ENCODE measurements around the gene SNX3. TPM values are rescaled to one million over a fixed set of nuclear protein-coding genes. Genes with fewer than 3 reads are reported as not detected.

The SNX3 gene
- total RNA-seq, 2 donors from 2014 or later: 88.7 to 108 TPM

GRCh38 chr6:108222504-108222903, 38.3 kb downstream of the SNX3 start:
- ATAC-seq: no peak
- intact Hi-C loops (cut with DNase I, micrococcal nuclease): no loop called here
- DNase-seq: no peak

DNA sequence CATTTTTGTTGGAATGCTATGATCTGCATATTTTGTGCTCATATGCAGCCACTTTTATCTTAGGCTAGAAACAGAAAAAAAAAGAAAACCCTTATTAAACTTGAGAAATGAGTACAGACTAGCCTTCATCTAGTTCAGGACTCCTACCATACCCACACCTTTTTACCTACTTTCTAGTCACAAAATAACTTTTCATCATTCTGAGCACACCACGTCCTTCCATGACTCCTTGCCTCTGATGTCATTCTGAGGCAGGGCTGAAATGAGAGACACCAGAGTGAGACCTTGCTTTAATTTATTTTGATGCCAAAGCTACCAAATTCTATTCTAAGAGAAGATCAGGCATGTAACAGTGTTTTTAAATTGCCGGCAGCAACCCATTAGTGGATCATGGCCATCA, 38.8 kb downstream of the SNX3 start:
- intact Hi-C loops (cut with DNase I, micrococcal nuclease): no loop called here
- ATAC-seq: no peak
- DNase-seq: no peak

GRCh38 chr6:108211671-108212070, 49.2 kb downstream of the SNX3 start:
- ATAC-seq: no peak
- DNase-seq: no peak
- intact Hi-C loops (cut with DNase I, micrococcal nuclease): no loop called here

DNA sequence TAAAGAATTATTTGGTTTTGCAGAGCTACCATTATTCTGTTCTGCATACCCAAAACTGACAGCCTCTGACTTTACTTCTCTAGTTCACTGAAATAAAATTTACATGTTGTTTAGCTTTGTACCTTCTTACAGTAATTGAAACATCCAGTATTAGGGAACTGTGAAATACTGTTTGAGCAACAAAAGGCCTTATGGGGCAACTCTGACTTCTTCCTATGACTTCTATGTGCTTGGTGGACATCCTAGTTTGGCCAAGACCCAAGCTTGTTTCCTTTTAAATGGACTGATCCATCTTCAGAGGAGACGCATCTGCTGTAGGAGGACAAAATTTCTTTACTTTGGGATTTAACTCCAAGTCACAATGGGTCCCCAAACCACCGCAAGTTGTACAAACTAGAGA, 50.3 kb downstream of the SNX3 start:
- no peak for ATAC-seq
- intact Hi-C loops (cut with DNase I, micrococcal nuclease): no loop called here
- no peak for DNase-seq

- intact Hi-C loops (cut with DNase I, micrococcal nuclease): no loop called here
- ATAC-seq (no peak), DNase-seq (no peak)
Observed at GRCh38 chr6:108209738-108210137, 51.1 kb downstream of the SNX3 start.

- ATAC-seq: no peak
- no peak for DNase-seq
- intact Hi-C loops (cut with DNase I, micrococcal nuclease): no loop called here
Observed at GRCh38 chr6:108207013-108207412, 53.8 kb downstream of the SNX3 start.

- intact Hi-C loops (cut with DNase I, micrococcal nuclease): no loop called here
- DNase-seq (no peak), ATAC-seq (no peak)
Observed at GRCh38 chr6:108203189-108204112, 57.4 kb downstream of the SNX3 start.

- DNase-seq (no peak), ATAC-seq (no peak)
- intact Hi-C loops (cut with DNase I, micrococcal nuclease): no loop called here
Observed at GRCh38 chr6:108200631-108201030, 60.2 kb downstream of the SNX3 start.

DNA sequence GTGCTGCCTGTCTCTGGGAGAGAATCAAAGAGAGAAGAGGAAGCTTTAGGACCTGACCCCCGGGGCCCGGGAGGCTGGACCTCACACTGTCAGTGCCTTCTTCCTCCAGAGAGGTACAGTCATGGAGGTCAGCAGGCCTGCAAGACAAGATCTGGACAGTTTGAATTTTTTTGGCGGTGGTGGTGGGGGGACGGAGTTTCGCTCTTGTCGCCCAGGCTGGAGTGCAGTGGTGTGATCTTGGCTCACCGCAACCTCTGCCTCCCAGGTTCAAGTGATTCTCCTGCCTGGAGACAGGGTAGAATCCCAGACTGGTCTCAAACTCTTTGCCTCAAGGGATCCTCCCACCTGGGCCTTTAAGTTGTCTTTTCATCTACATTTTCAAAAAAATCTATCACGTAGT, 60.7 kb downstream of the SNX3 start:
- intact Hi-C loops (cut with DNase I, micrococcal nuclease): no loop called here
- no peak for ATAC-seq
- DNase-seq: no peak

DNA sequence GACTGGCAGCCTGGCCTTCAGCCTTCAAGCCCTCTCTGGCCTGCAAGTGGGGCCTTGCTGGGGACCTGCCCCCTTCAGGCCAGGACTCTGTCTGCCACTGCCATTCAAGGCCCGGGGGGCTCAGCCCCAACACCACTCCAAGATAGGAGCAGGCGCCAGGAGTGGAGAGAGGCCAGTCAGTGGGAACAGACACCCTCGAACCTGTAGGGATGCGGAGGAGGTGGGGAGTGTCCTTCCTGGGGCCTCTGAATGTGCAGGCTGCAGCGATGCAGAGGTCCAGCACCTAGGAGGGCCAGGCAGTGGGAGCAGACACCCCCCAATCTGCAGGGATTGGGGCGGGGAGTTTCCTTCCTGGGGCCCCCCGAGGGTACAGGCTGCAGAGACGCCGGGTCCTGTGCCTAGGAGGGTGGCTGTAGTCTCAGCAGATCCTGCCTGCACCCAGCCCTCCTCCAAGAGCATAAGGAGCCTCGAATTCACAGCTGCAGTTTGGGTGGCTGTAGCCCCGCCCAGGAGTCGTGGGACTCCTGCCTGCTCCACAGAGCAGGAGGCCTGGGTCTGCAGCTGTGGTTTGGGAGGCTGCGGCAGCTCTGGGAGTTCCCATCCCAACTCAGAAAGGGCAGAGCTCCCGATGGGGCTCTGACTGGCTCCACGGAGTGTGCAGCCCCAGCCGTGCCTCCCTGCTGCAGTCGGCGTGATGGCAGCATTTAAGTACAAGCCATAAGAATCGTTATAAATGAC, 61.9 kb downstream of the SNX3 start:
- intact Hi-C loops (cut with DNase I, micrococcal nuclease): no loop called here
- ATAC-seq: no peak
- DNase-seq: no peak

DNA sequence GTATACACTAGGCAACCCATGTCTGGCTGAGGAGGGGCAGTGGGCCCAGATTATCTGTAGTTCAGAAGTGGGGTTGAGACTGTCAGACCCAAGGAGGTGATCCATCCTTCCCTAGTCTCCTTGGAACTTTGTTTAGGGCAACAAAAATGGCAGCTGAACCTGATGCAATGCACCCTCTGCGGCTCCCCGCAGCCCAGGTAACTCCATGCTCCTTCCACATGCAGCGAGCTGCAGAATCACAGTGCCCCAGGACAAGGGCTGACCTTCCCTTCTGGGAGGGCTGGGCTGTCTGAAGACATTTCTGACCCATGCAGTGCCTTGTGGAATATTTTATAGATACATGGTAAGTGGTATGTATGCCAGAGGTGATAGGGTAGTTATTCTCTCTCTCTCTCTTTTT, 65.6 kb downstream of the SNX3 start:
- intact Hi-C loops (cut with DNase I, micrococcal nuclease): no loop called here
- ATAC-seq (no peak), DNase-seq (no peak)

DNA sequence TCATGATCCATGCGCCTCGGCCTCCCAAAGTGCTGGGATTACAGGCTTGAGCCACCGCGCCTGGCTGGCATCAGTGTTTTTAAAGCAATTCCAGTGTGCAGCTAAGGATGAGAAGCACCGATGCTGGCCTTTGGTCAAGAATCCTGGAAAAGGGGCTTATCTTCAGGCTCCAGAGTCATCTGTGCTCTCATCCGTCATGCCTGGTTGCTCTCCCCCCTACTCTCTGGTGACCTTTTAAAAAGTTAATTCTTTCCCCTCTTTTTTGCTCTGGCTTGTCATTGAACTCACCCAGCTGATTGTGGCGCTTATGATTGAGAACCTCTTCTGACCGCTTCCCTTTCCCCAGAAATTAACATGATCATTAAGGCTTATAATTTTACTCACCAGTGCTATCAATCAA, 66.3 kb downstream of the SNX3 start:
- no peak for ATAC-seq

GRCh38 chr6:108193835-108194234, 67.0 kb downstream of the SNX3 start:
- DNase-seq: no peak
- intact Hi-C loops (cut with DNase I, micrococcal nuclease): no loop called here
- no peak for ATAC-seq

More for the DNA sequence above, 66.3 kb downstream of the SNX3 start:
- intact Hi-C loops (cut with DNase I, micrococcal nuclease): no loop called here
- no peak for DNase-seq

DNA sequence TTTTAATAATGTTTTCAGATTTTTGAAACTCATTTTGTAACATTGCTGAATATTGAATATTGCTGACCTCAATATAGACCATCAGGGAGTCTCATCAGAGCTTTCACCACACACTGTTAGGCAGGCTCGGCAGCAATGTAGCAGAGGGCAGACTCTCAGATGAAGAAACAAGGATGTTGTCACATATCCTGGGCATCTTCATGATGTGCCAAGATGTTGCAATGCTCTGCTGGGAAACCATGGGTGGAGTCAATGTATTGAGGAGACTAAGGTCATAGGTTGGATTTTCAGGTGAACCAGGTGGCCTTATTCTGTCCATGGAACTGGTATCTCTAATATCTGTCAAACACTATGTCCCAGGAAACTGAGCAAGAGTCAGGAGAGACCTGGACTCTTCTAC, 67.7 kb downstream of the SNX3 start:
- DNase-seq (no peak), ATAC-seq (no peak)
- intact Hi-C loops (cut with DNase I, micrococcal nuclease): no loop called here

- intact Hi-C loops (cut with DNase I, micrococcal nuclease): no loop called here
- DNase-seq (no peak), ATAC-seq (no peak)
Observed at GRCh38 chr6:108187519-108187918, 73.3 kb downstream of the SNX3 start.

DNA sequence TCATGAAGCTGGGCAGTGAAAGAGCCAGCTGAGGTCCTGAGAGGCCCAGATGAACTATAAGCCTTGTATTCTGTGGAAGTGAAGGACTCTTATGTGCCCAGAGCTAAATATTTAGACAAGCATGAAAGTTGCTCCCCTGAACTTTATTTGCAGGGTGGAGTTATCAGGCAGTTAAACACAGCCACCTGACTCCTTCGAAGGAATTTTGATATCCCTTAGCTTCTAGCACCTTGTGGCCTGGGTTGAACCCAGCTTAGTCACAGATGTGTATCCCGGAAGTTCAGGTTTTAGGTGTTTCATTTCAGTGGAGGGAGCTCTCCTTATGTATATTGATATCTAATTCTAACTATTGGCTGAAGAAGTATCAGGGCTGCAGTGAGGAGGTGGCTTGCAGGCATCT, 74.6 kb downstream of the SNX3 start:
- intact Hi-C loops (cut with DNase I, micrococcal nuclease): no loop called here
- peak in 1 of 2 donors; percentile 39 for DNase-seq
- peak; percentile 94 for ATAC-seq

DNA sequence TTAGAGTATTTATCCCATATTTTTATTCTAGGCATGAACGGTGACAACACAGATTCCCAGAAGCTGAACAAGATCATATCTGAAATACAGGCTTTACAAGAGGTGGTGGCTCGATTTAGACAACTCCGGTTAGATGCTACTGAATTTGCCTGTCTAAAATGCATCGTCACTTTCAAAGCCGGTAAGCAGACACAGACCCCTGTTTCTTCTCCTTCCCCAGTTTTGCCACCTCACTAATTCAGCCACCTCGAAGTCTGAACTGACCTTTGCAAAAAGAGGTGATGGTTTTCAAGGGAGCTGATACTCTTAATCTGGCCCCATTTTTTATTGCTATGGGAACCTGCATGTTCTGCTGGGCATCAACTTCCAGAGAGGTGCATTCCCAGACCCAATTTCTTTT, 80.1 kb downstream of the SNX3 start:
- ATAC-seq (no peak), DNase-seq (no peak)
- intact Hi-C loops (cut with DNase I, micrococcal nuclease): no loop called here

- intact Hi-C loops (cut with DNase I, micrococcal nuclease): no loop called here
- no peak for DNase-seq
Observed at GRCh38 chr6:108180266-108180665, 80.6 kb downstream of the SNX3 start.

DNA sequence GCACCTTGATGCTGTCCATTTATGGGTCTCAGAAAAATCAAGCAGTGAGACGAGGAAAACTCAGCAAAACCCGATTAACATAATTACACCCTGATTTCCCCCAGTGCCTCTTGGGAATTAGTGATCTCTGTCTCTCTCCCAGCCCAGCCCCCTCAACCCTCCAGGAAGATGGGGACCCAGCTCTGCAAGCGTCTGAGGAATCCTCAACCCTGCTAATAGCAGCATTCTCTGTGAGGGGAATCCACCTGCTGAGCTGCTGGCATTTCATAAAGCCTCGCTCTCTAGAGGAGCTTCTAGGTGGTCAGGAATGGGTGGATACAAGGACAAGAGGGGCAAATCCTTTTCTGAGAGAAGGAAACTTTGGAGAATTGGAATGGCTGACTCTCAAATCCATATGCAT, 81.1 kb downstream of the SNX3 start:
- DNase-seq (no peak), ATAC-seq (no peak)
- intact Hi-C loops (cut with DNase I, micrococcal nuclease): no loop called here

More at GRCh38 chr6:108180266-108180665, 80.6 kb downstream of the SNX3 start:
- no peak for ATAC-seq

Data from left colon (tissue), 2 donors.